SHP77 treated with DMSO at 0.1 percent for 48 hours (cell line): ENCODE measurements around the gene PLA2G12A.

ENCODE experiments used
- DNase-seq: peaks from one replicate; lab custom pipeline; 2025; lab: John Stamatoyannopoulos, UW

PLA2G12A gene

GRCh38 chr4:109729117-109729717, 653 bp downstream of the PLA2G12A start:
- no peak for DNase-seq

- DNase-seq, result no peak
Observed at GRCh38 chr4:109728385-109728784, 1.5 kb downstream of the PLA2G12A start.

GRCh38 chr4:109723110-109723509, 6.8 kb downstream of the PLA2G12A start:
- DNase-seq, result no peak

- DNase-seq, result no peak
Observed at GRCh38 chr4:109722357-109722756, 7.5 kb downstream of the PLA2G12A start.

- DNase-seq, result no peak
Observed at GRCh38 chr4:109721033-109721432, 8.8 kb downstream of the PLA2G12A start.

- no peak for DNase-seq
Observed at GRCh38 chr4:109719604-109720003, 10.3 kb downstream of the PLA2G12A start.

- DNase-seq, result no peak
Observed at GRCh38 chr4:109718759-109719158, 11.1 kb downstream of the PLA2G12A start.

GRCh38 chr4:109713500-109713899, 16.4 kb downstream of the PLA2G12A start:
- no peak for DNase-seq

GRCh38 chr4:109708990-109709389, 20.9 kb downstream of the PLA2G12A start:
- DNase-seq, result no peak

- DNase-seq, result no peak
Observed at GRCh38 chr4:109708435-109708834, 21.4 kb downstream of the PLA2G12A start.

- no peak for DNase-seq
Observed at GRCh38 chr4:109703664-109704361, 26.1 kb downstream of the PLA2G12A start.

GRCh38 chr4:109702950-109703663, 26.8 kb downstream of the PLA2G12A start, which contains the start of gene CASP6:
Gene CASP6, minus strand, starts transcription at chr4:109703445. Its CDS starts 50 bp downstream, at chr4:109703395.
- peak; percentile 9 for DNase-seq

GRCh38 chr4:109701566-109702410, 28.1 kb downstream of the PLA2G12A start:
- DNase-seq, result no peak

- no peak for DNase-seq
Observed at GRCh38 chr4:109699553-109700225, 30.2 kb downstream of the PLA2G12A start.

- no peak for DNase-seq
Observed at GRCh38 chr4:109698656-109699055, 31.2 kb downstream of the PLA2G12A start.

- no peak for DNase-seq
Observed at GRCh38 chr4:109691411-109691920, 38.4 kb downstream of the PLA2G12A start.

GRCh38 chr4:109690690-109691410, 39.0 kb downstream of the PLA2G12A start:
- DNase-seq, result no peak

GRCh38 chr4:109684727-109685126, 45.1 kb downstream of the PLA2G12A start:
- no peak for DNase-seq

GRCh38 chr4:109683621-109684253, 46.1 kb downstream of the PLA2G12A start:
- DNase-seq, result no peak

GRCh38 chr4:109682875-109683274, 47.0 kb downstream of the PLA2G12A start:
- DNase-seq, result no peak
